HL-60 (cell line): ENCODE measurements around the gene TMEM192.
"Not testable (repeated sequence)": the region's sequence is repeated elsewhere in the genome, so short reads cannot be mapped to it uniquely, and the experiment has no call there.

Experiments
- DNase-seq, 2 experiments: peaks; one replicate each; pipeline ENCODE4 v3.0.0-alpha.2; 2010 to 2020; ENCODE audit warnings: low read depth in 1 of 2, low spot score in 1 of 2
- H3K27ac ChIP-seq: fragments of 250-450 bp; sonication (Bioruptor Pico); replicated peaks from 2 replicates; pipeline ENCODE4 v1.5.1; 2020; ENCODE audit warnings: mild to moderate bottlenecking, moderate library complexity
- H3K27me3 ChIP-seq: fragments of 250-450 bp; sonication (Bioruptor Pico); 2 replicates; pipeline ENCODE4 v1.5.1; 2021; ENCODE audit warnings: mild to moderate bottlenecking, moderate library complexity; ENCODE audit not compliant: insufficient read depth, poor library complexity, severe bottlenecking
- H3K4me3 ChIP-seq: replicated peaks from 2 replicates; pipeline ENCODE4 v1.5.1; 2011; ENCODE audit warnings: mild to moderate bottlenecking, control low read depth, low read length; ENCODE audit not compliant: insufficient read depth
- GABPA ChIP-seq: IDR thresholded peaks from 2 replicates; pipeline ENCODE4 v1.6.1; 2012; ENCODE audit warnings: low read depth
- POLR2AphosphoS5 ChIP-seq: IDR thresholded peaks from 2 replicates; pipeline ENCODE4 v1.6.1; 2012; ENCODE audit warnings: low read depth
- SPI1 ChIP-seq: IDR thresholded peaks from 2 replicates; pipeline ENCODE4 v1.6.1; 2012; ENCODE audit warnings: low read depth, mild to moderate bottlenecking, borderline replicate concordance
- TF ChIP-seq, protein P1 (sequence below): IDR thresholded peaks from one replicate; pipeline ENCODE4 v1.5.1; 2011; ENCODE audit warnings: low read length, control low read depth, inconsistent platforms; ENCODE audit not compliant: insufficient read depth
- TF ChIP-seq, protein P2 (sequence below): IDR thresholded peaks from 2 replicates; pipeline ENCODE4 v1.6.1; 2012; ENCODE audit warnings: low read depth; ENCODE audit not compliant: insufficient replicate concordance

Gene TMEM192

DNA sequence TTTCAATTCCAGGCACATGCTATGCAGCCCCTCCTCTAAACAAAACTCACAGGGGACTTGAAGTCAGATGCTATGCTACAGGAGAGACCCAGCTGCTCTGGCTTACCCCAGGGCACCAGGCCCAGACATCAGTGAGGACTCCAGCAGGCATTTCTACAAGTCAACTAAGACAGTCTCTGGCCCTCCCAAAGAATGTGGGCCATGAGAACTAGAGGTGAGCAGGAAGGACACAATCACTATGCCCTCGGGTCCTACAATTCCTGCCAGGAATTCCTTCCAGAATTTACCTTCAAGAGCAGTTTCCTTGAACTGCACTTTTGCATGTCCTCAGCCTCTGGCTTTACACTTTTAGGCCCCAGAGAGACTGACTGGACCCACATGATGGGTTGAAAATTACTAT is 17.4 kb downstream of the TMEM192 start:
- TF ChIP-seq, protein P1, sequence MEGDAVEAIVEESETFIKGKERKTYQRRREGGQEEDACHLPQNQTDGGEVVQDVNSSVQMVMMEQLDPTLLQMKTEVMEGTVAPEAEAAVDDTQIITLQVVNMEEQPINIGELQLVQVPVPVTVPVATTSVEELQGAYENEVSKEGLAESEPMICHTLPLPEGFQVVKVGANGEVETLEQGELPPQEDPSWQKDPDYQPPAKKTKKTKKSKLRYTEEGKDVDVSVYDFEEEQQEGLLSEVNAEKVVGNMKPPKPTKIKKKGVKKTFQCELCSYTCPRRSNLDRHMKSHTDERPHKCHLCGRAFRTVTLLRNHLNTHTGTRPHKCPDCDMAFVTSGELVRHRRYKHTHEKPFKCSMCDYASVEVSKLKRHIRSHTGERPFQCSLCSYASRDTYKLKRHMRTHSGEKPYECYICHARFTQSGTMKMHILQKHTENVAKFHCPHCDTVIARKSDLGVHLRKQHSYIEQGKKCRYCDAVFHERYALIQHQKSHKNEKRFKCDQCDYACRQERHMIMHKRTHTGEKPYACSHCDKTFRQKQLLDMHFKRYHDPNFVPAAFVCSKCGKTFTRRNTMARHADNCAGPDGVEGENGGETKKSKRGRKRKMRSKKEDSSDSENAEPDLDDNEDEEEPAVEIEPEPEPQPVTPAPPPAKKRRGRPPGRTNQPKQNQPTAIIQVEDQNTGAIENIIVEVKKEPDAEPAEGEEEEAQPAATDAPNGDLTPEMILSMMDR: no peak
- TF ChIP-seq GABPA (no peak), POLR2AphosphoS5 (no peak), SPI1 (no peak)
- DNase-seq: no peak
- H3K27ac ChIP-seq: no peak overlapping the region

DNA sequence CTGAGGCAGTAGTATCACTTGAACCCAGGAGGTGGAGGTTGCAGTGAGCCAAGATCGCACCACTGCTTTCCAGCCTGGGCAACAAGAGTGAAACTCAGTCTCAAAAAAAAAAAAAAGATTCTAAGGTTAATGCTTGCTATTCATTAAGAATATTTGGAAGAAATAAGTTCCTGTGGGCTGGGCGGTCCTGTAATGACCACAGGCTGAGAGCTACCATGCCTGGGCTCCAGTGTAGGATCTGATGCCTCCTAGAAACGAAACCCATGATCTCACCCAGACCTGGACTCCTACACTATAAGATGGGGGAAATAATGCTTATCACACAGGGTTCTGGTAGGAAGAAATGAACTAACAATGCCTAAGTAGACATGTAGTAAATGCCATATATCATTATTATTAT is 17.8 kb downstream of the TMEM192 start:
- Histone ChIP-seq H3K27ac (no peak overlapping the region), H3K4me3 (no peak overlapping the region), H3K27me3 (no peaks in the 10 kb centered on the region)
- DNase-seq: no peak
- no peak for TF ChIP-seq GABPA
- no peak for TF ChIP-seq POLR2AphosphoS5
- TF ChIP-seq, protein P1: no peak
- TF ChIP-seq, protein P2, sequence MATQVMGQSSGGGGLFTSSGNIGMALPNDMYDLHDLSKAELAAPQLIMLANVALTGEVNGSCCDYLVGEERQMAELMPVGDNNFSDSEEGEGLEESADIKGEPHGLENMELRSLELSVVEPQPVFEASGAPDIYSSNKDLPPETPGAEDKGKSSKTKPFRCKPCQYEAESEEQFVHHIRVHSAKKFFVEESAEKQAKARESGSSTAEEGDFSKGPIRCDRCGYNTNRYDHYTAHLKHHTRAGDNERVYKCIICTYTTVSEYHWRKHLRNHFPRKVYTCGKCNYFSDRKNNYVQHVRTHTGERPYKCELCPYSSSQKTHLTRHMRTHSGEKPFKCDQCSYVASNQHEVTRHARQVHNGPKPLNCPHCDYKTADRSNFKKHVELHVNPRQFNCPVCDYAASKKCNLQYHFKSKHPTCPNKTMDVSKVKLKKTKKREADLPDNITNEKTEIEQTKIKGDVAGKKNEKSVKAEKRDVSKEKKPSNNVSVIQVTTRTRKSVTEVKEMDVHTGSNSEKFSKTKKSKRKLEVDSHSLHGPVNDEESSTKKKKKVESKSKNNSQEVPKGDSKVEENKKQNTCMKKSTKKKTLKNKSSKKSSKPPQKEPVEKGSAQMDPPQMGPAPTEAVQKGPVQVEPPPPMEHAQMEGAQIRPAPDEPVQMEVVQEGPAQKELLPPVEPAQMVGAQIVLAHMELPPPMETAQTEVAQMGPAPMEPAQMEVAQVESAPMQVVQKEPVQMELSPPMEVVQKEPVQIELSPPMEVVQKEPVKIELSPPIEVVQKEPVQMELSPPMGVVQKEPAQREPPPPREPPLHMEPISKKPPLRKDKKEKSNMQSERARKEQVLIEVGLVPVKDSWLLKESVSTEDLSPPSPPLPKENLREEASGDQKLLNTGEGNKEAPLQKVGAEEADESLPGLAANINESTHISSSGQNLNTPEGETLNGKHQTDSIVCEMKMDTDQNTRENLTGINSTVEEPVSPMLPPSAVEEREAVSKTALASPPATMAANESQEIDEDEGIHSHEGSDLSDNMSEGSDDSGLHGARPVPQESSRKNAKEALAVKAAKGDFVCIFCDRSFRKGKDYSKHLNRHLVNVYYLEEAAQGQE: no peak

More for the DNA sequence above, 17.4 kb downstream of the TMEM192 start:
- Histone ChIP-seq H3K4me3 (no peak overlapping the region), H3K27me3 (no peaks in the 10 kb centered on the region)

DNA sequence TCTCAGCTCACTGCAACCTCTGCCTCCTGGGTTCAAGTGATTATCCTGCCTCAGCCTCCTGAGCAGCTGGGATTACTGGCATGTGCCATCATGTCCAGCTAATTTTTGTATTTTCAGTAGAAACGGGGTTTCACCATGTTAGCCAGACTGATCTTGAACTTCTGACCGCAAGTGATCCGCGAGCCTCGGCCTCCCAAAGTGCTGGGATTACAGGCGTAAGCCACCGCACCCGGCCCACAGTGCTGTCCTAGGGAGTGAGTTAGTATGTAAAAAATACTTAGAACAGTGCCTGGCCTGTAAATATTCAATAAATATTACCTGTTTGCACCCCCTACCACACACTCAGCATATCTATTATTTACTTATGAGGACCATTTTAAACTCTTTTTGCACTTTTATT is 20.5 kb downstream of the TMEM192 start:
- DNase-seq: not testable (repeated sequence)

DNA sequence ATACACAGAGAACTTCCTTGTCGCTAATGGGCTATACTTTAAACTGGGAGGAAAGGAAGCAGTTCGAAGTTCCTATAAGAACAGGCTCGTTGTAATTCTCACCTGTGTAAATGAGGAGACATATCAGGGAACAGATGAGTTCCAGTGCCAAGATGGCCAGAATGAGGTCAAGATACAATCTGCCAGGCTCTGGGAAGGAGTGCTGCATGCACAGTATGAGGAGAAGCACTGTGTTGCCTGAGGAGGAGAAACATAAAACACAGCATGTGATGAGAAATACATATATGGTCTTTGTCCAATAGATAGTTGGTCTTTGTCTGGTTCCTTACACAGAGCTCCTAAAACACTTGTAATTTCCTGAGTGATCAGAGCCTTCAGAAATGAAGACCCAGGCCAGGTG is 24.3 kb downstream of the TMEM192 start:
- no peak for DNase-seq
- Histone ChIP-seq H3K27ac (no peak overlapping the region), H3K4me3 (no peak overlapping the region), H3K27me3 (no peaks in the 10 kb centered on the region)
- TF ChIP-seq GABPA (no peak), POLR2AphosphoS5 (no peak), SPI1 (no peak)
- TF ChIP-seq, protein P2: no peak
- TF ChIP-seq, protein P1: no peak

More for the DNA sequence above, 20.5 kb downstream of the TMEM192 start:
- H3K27ac ChIP-seq, H3K4me3 ChIP-seq, H3K27me3 ChIP-seq: not testable (repeated sequence)
